RWPE1 (cell line): ENCODE measurements around the gene CCDC27.

ENCODE experiments used
- CTCF ChIA-PET: fragments of 350-600 bp; sonication (Branson Sonifier 250); formaldehyde crosslinking; extraction: SDS; loops from one replicate; lab custom pipeline; 2021; lab: Yijun Ruan, JAX
- POLR2A ChIA-PET: fragments of 400-600 bp; formaldehyde crosslinking; extraction: SDS; loops from one replicate; lab custom pipeline; 2020; ENCODE audit warnings: antibody characterized with exemption; ENCODE audit not compliant: low non-redundant PET; lab: Yijun Ruan, JAX
- DNase-seq: peaks from one replicate; pipeline ENCODE4 v3.0.0; 2012; ENCODE audit warnings: low spot score
- H3K27ac ChIP-seq: fragments of 450-650 bp; 2 replicates; pipeline ENCODE4 v1.5.1; 2017
- TF ChIP-seq, protein P1 (sequence below): fragments of 450-650 bp; conservative IDR thresholded peaks from 2 replicates; pipeline ENCODE4 v1.5.1; 2017; ENCODE audit warnings: low read depth, mild to moderate bottlenecking

CCDC27 gene

DNA sequence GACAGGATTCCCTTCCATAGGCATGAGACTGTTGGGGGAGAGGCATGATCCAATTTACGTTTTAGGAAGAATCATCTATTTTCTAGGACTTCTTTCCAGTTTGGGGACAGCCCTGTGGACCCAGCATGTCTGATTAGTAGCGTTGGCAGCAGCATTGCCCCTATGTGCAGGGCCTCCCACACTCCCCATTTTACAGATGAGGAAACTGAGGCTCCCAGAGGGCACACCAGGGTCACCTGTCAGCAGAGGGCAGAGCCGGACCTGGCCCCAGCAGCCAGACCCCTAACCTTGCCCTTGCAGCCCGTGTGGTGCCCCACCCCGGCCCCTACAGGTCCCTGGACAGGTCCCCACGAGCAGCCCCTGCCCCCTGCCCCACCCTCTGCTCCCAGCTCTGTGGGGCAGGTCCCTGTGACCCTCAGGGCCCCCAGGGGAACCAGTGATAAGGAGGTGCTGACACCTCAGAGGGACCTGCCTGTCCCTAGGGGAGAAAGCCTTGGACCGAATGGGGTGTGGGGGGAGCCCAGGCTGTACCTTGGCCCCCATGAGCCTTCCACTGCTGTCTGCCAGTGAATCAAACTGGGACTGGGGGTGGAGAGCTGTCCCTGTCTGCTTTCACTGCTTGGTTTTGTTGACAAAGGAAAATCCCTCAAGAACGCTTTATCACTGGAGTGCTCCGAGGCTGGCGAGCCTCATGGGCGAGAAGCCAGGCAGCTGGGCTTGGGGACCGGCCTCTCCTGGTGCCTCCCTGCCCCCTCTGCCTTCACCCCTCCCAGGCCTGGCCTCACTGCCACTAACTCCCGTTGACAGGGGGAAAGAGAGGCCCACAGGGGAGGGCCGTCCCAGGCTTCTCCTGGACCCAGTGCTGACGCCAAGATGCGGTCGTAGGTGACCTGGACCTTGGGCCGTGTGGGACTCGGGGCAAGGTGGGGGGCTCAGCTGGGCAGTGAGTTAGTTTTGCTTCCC lies 39.4 kb upstream of the CCDC27 start:
- TF ChIP-seq, protein P1, sequence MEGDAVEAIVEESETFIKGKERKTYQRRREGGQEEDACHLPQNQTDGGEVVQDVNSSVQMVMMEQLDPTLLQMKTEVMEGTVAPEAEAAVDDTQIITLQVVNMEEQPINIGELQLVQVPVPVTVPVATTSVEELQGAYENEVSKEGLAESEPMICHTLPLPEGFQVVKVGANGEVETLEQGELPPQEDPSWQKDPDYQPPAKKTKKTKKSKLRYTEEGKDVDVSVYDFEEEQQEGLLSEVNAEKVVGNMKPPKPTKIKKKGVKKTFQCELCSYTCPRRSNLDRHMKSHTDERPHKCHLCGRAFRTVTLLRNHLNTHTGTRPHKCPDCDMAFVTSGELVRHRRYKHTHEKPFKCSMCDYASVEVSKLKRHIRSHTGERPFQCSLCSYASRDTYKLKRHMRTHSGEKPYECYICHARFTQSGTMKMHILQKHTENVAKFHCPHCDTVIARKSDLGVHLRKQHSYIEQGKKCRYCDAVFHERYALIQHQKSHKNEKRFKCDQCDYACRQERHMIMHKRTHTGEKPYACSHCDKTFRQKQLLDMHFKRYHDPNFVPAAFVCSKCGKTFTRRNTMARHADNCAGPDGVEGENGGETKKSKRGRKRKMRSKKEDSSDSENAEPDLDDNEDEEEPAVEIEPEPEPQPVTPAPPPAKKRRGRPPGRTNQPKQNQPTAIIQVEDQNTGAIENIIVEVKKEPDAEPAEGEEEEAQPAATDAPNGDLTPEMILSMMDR, result no peak
- CTCF ChIA-PET, result interaction anchor here (0.7 to 2.4 kb wide), 3 partner anchors 8 to 260 kb away, joined by 3 to 11 read pairs (median 4); no protein-coding TSS in a partner anchor
- POLR2A ChIA-PET, result no interaction called here
- DNase-seq, result no peak
- peak overlapping the region; percentile 100 for H3K27ac ChIP-seq

DNA sequence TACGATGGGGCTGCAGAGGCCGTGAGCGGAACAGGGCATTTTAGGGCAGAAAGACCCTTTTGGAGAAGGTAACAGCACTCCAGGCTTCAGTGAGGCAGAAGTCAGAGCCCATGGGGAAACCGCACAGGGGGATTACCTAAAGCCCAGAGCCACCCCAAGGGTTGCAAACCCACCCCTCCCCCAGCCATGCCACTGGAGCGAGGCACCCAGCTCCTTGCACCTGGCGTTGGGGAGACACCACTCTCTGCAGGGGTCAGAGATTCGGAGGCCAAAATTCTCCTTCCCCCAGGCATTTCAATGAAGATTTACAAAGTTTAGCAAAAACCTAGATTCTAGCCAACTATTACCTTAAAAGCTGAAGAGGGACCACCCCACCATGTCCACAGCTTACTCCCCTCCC lies 38.4 kb upstream of the CCDC27 start:
- ChIA-PET POLR2A (no interaction called here), CTCF (interaction anchor here (2.4 kb wide), 1 partner anchor 11 kb away, joined by 11 read pairs; no protein-coding TSS in a partner anchor)
- H3K27ac ChIP-seq, result peak overlapping the region; percentile 100
- no peak for DNase-seq
- TF ChIP-seq, protein P1, result no peak

DNA sequence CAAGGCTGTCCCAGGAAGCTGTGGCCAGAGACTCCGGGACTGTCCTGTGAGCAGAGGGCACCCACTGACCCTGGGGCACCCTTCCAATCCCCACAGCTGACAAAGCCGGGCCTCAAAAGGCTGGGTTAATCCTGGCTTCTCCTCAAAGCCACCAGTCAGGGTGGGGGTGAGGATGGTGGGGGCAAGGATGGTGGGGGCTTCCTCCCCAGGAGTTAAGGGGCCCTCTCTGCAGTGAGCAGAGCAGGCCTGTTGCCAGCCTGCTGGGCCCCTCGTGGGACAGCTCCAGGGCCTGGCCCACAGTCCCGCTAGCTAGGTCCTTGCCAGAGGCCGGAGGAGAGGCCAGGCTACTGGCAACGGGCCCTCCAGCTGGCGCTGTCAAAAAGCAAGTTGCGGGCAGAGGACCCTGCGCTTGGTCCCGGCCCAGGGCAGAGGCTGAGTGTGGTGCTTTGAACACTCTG lies 37.9 kb upstream of the CCDC27 start:
- H3K27ac ChIP-seq, result peak overlapping the region; percentile 100
- TF ChIP-seq, protein P1, result no peak
- POLR2A ChIA-PET, result no interaction called here
- DNase-seq, result no peak
- CTCF ChIA-PET, result interaction anchor here (2.4 kb wide), 1 partner anchor 10 kb away, joined by 11 read pairs; no protein-coding TSS in a partner anchor

DNA sequence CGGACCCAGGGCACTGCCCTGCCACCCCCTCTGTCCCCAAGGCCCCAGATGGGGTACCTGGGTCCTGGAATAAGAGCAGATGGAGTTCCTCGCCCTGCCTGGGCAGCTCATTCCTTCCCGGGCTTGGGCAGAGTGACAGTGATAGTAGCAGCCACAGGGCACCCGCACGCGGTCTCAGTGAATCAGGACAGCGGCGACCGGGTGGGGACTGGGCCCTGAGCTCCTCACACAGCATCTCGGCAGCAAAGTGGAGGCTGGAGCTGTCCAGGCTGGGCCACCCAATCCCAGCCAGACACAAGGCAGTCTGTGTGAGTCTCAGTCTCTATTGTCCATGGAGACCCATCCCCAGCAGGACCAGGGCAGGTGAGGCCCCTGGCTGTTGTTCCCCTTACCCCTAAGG lies 37.4 kb upstream of the CCDC27 start:
- CTCF ChIA-PET, result interaction anchor here (0.6 to 2.4 kb wide), 2 partner anchors 10 to 20 kb away, joined by 3 to 11 read pairs; no protein-coding TSS in a partner anchor
- TF ChIP-seq, protein P1, result no peak
- DNase-seq, result no peak
- POLR2A ChIA-PET, result interaction anchor here (1.2 kb wide), 1 partner anchor 34 kb away, joined by 3 read pairs; no protein-coding TSS in a partner anchor
- H3K27ac ChIP-seq, result peak overlapping the region; percentile 100

DNA sequence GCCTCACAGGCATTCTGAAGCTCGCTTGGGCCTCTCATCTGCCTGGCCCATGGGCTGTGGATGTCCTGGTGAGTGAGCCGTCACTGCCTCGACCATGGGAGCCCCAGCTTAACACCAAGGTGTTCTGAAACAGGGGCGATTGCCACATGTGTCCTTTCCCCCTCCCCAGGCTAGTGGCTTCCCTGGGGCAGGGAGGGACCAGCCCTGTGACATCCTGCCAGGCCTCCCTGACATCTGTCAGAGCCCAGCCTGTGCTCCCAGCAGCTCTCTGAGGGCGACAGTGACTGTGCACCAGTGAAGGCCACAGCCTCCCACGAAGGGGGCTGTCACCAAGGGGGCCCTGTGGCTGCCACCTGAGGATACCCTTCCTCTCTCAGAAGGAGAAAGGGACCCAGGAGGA lies 35.9 kb upstream of the CCDC27 start:
- POLR2A ChIA-PET, result no interaction called here
- CTCF ChIA-PET, result interaction anchor here (1.0 to 1.5 kb wide), 4 partner anchors 8 to 21 kb away, joined by 3 to 5 read pairs (median 4); no protein-coding TSS in a partner anchor
- peak overlapping the region; percentile 100 for H3K27ac ChIP-seq
- DNase-seq, result no peak
- TF ChIP-seq, protein P1, result no peak

DNA sequence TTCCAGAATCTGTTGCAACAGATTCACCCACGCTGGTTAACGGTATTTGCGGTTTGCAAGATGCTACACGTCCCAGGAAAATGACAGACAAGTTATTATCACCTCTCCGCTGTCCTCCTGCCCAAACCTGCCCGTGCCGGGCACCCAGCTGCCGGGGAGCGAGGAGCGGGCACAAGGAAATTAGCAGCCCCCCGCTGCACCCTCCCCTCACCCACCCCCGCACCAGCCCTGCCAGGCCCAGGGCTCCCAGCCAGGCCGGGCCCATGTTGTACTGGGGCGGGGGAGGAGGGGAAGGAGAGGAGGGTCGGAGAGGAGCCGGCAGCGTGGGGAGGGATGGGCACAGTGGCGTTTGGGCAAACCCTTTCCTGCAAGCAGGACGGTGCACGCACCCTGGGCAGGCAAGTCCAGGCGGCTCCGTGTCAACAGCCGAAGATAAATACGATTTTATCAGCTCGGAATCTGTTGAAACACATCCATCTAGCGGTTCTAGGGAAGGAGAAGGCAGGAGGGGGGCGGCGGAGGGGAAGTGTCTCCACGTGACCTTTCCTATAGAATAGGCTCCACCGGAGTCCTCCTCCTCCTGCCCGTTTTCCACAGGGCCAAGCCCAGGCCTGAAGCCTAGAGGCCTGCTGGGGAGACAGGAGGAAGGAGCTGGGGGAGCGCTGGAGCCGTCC lies 35.1 kb upstream of the CCDC27 start:
- CTCF ChIA-PET, result interaction anchor here (0.6 to 1.5 kb wide), 5 partner anchors 14 to 64 kb away, joined by 3 to 5 read pairs (median 4); no protein-coding TSS in a partner anchor
- DNase-seq, result peak; percentile 89

More for the DNA sequence above, 35.1 kb upstream of the CCDC27 start:
- peak overlapping the region; percentile 100 for H3K27ac ChIP-seq
- POLR2A ChIA-PET, result interaction anchor here (0.5 kb wide), 1 partner anchor 57 kb away, joined by 3 read pairs; no protein-coding TSS in a partner anchor
- TF ChIP-seq, protein P1, result no peak
